K562 (cell line): ENCODE measurements around the gene LILRA6. TPM values are rescaled to one million over a fixed set of nuclear protein-coding genes. Genes with fewer than 3 reads are reported as not detected.
A peak's percentile ranks its signal among the peaks of the same experiment; 100 is the strongest.

Experiments used
- CEBPB ChIP-seq: fragments of 450-650 bp; IDR thresholded peaks from 2 replicates; pipeline ENCODE4 v1.6.1; 2016; ENCODE audit warnings: missing genetic modification characterization, missing compliant biosample characterization
- CHD1 ChIP-seq: fragments of 200-600 bp; sonication (generic); IDR thresholded peaks from one replicate; pipeline ENCODE4 v1.6.1; 2012; ENCODE audit warnings: mild to moderate bottlenecking, moderate library complexity, low read length, inconsistent platforms
- DDX20 ChIP-seq: fragments of 450-650 bp; IDR thresholded peaks from 2 replicates; pipeline ENCODE4 v1.6.1; 2016; ENCODE audit warnings: missing genetic modification characterization, low read depth, mild to moderate bottlenecking, missing compliant biosample characterization, moderate library complexity
- KDM1A ChIP-seq, 2 experiments: fragments of 450-650 bp; IDR thresholded peaks; 2 replicates each; pipeline ENCODE4 v1.6.1; 2016; ENCODE audit warnings: mild to moderate bottlenecking in 2 of 2
- MNT ChIP-seq, 2 experiments: fragments of 450-650 bp; conservative IDR thresholded peaks; 2 replicates each; pipeline ENCODE4 v1.6.1; 2017; ENCODE audit warnings: mild to moderate bottlenecking in 2 of 2, moderate library complexity in 2 of 2
- NEUROD1 ChIP-seq: fragments of 150-350 bp; IDR thresholded peaks from 2 replicates; pipeline ENCODE4 v1.6.1; 2014; ENCODE audit warnings: borderline replicate concordance, low read length, low read depth; ENCODE audit not compliant: partially characterized antibody
- PHF21A ChIP-seq: fragments of 450-650 bp; IDR thresholded peaks from 2 replicates; pipeline ENCODE4 v1.6.1; 2017; ENCODE audit warnings: low read depth, borderline replicate concordance
- SLC30A9 ChIP-seq: fragments of 250-450 bp; sonication (Bioruptor Pico); IDR thresholded peaks from 2 replicates; pipeline ENCODE4 v1.8.0; 2022; ENCODE audit warnings: mild to moderate bottlenecking, moderate library complexity
- SNRNP70 ChIP-seq: fragments of 200-400 bp; formaldehyde crosslinking; optimal IDR thresholded peaks from 2 replicates; pipeline ENCODE3; 2017; ENCODE audit warnings: low read depth, low read length
- SREBF1 ChIP-seq: fragments of 150-350 bp; IDR thresholded peaks from 2 replicates; pipeline ENCODE4 v1.6.1; 2014; ENCODE audit warnings: antibody characterized with exemption, low read depth, low read length, borderline replicate concordance
- TEAD2 ChIP-seq: fragments of 450-650 bp; IDR thresholded peaks from 2 replicates; pipeline ENCODE4 v1.6.1; 2016; ENCODE audit warnings: missing genetic modification characterization, control low read depth, missing compliant biosample characterization
- TGIF2 ChIP-seq: sonication (generic); formaldehyde crosslinking; IDR thresholded peaks from 2 replicates; pipeline ENCODE4 v1.8.1; 2022; ENCODE audit warnings: mild to moderate bottlenecking, missing genetic modification reagents, moderate library complexity
- ZBTB9 ChIP-seq: fragments of 450-650 bp; formaldehyde crosslinking; IDR thresholded peaks from 2 replicates; pipeline ENCODE4 v1.4.0; 2020; ENCODE audit warnings: mild to moderate bottlenecking, moderate library complexity
- ZNF143 ChIP-seq: sonication (generic); formaldehyde crosslinking; IDR thresholded peaks from 2 replicates; pipeline ENCODE4 v1.9.0; 2022; ENCODE audit warnings: mild to moderate bottlenecking, missing genetic modification reagents
- ZSCAN32 ChIP-seq: fragments of 450-650 bp; formaldehyde crosslinking; IDR thresholded peaks from 2 replicates; pipeline ENCODE4 v1.4.0; 2020; ENCODE audit warnings: mild to moderate bottlenecking, moderate library complexity
- polyA plus RNA-seq, 8 experiments: library from polyadenylated mRNA; depleted of rRNA in 4 of 8; stranded (reverse) in 5 of 8; unstranded in 3 of 8; fragments of >200 nt; fragmentation: Nextera tagmentation in 2 of 8; fragmentation: Illumina TruSeq in 1 of 8; extraction: Ambion mirVana in 2 of 8; extraction: Trizol in 1 of 8; gene quantifications; 2 replicates each; pipeline versions ENCODE4 v1.2.1 to v1.2.3, GENCODE V29; 2011 to 2014; ENCODE audit warnings: inconsistent platforms in 1 of 8, missing spikeins in 1 of 8
- total RNA-seq, 7 experiments: library from RNA; depleted of rRNA in 6 of 7; stranded (reverse); fragments of >200 nt in 6 of 7; fragmentation: Illumina TruSeq in 2 of 7; extraction: Trizol in 2 of 7; gene quantifications; 2 replicates each; pipeline versions ENCODE4 v1.2.1 to v1.2.3, GENCODE V29; 2011 to 2021; ENCODE audit warnings: low replicate concordance in 1 of 7
- TF ChIP-seq, protein P1 (sequence below): sonication (generic); formaldehyde crosslinking; IDR thresholded peaks from 2 replicates; pipeline ENCODE4 v1.8.0; 2023; ENCODE audit warnings: mild to moderate bottlenecking, missing genetic modification reagents
- TF ChIP-seq, protein P2 (sequence below): sonication (generic); formaldehyde crosslinking; IDR thresholded peaks from 2 replicates; pipeline ENCODE4 v1.8.0; 2022; ENCODE audit warnings: mild to moderate bottlenecking, missing genetic modification reagents
- TF ChIP-seq, protein P3 (sequence below): IDR thresholded peaks from 2 replicates; pipeline ENCODE4 v1.6.1; 2016; ENCODE audit warnings: missing genetic modification characterization, missing compliant biosample characterization

The LILRA6 gene
- total and polyA plus RNA-seq, 9 of the 15 experiments (the other 6 are each of a cell fraction or from before 2014, with no cell fraction given) = 0.03 TPM; not detected in 8

DNA sequence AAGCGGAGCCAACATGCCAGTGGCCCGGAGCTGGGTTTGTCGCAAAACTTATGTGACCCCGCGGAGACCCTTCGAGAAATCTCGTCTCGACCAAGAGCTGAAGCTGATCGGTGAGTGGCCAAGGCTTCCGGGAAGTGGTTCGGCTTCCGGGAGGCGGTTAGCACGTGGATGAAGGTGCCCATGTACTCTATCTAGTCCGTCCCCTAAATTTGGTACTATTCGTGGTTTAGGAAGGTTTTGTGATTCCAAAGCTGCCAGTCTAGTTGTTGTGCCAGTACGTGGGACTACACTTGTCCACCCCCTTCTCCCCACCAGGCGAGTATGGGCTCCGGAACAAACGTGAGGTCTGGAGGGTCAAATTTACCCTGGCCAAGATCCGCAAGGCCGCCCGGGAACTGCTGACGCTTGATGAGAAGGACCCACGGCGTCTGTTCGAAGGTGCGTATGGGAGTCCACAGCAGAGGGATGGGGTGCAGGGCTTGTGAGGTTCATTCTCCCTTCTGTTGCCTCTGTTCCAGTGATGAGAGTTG is 41.4 kb downstream of the LILRA6 start (continued):
- TF ChIP-seq, protein P1, sequence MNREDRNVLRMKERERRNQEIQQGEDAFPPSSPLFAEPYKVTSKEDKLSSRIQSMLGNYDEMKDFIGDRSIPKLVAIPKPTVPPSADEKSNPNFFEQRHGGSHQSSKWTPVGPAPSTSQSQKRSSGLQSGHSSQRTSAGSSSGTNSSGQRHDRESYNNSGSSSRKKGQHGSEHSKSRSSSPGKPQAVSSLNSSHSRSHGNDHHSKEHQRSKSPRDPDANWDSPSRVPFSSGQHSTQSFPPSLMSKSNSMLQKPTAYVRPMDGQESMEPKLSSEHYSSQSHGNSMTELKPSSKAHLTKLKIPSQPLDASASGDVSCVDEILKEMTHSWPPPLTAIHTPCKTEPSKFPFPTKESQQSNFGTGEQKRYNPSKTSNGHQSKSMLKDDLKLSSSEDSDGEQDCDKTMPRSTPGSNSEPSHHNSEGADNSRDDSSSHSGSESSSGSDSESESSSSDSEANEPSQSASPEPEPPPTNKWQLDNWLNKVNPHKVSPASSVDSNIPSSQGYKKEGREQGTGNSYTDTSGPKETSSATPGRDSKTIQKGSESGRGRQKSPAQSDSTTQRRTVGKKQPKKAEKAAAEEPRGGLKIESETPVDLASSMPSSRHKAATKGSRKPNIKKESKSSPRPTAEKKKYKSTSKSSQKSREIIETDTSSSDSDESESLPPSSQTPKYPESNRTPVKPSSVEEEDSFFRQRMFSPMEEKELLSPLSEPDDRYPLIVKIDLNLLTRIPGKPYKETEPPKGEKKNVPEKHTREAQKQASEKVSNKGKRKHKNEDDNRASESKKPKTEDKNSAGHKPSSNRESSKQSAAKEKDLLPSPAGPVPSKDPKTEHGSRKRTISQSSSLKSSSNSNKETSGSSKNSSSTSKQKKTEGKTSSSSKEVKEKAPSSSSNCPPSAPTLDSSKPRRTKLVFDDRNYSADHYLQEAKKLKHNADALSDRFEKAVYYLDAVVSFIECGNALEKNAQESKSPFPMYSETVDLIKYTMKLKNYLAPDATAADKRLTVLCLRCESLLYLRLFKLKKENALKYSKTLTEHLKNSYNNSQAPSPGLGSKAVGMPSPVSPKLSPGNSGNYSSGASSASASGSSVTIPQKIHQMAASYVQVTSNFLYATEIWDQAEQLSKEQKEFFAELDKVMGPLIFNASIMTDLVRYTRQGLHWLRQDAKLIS = no peak
- TF ChIP-seq, protein P2, sequence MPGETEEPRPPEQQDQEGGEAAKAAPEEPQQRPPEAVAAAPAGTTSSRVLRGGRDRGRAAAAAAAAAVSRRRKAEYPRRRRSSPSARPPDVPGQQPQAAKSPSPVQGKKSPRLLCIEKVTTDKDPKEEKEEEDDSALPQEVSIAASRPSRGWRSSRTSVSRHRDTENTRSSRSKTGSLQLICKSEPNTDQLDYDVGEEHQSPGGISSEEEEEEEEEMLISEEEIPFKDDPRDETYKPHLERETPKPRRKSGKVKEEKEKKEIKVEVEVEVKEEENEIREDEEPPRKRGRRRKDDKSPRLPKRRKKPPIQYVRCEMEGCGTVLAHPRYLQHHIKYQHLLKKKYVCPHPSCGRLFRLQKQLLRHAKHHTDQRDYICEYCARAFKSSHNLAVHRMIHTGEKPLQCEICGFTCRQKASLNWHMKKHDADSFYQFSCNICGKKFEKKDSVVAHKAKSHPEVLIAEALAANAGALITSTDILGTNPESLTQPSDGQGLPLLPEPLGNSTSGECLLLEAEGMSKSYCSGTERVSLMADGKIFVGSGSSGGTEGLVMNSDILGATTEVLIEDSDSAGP (CRISPR knock-in tag) = no peak
- no peak for TF ChIP-seq TEAD2 (tag)
- TF ChIP-seq CHD1 = peak; percentile 99
- TF ChIP-seq PHF21A = no peak
- no peak for TF ChIP-seq ZNF143
- no peak for TF ChIP-seq TGIF2 (CRISPR knock-in tag)
- no peak for TF ChIP-seq KDM1A (IDR thresholded peaks at IDR 0.05)
- TF ChIP-seq ZSCAN32 (CRISPR knock-in tag) = no peak
- no peak for TF ChIP-seq CEBPB (tag)
- TF ChIP-seq SLC30A9 (CRISPR knock-in tag) = no peak
- TF ChIP-seq SREBF1 = no peak
- TF ChIP-seq, protein P3, sequence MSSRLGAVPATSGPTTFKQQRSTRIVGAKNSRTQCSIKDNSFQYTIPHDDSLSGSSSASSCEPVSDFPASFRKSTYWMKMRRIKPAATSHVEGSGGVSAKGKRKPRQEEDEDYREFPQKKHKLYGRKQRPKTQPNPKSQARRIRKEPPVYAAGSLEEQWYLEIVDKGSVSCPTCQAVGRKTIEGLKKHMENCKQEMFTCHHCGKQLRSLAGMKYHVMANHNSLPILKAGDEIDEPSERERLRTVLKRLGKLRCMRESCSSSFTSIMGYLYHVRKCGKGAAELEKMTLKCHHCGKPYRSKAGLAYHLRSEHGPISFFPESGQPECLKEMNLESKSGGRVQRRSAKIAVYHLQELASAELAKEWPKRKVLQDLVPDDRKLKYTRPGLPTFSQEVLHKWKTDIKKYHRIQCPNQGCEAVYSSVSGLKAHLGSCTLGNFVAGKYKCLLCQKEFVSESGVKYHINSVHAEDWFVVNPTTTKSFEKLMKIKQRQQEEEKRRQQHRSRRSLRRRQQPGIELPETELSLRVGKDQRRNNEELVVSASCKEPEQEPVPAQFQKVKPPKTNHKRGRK (tag) = no peak
- TF ChIP-seq SNRNP70 = peak; percentile 69
- peak in 1 of 2 experiments; percentile 78; a peak in 2 of 4 replicates for TF ChIP-seq MNT (conservative IDR thresholded peaks at IDR 0.05)
- TF ChIP-seq DDX20 (tag) = no peak
- TF ChIP-seq NEUROD1 = no peak
- no peak for TF ChIP-seq ZBTB9 (CRISPR knock-in tag)
